ENCODE results near the gene MED29.

Gene MED29

DNA sequence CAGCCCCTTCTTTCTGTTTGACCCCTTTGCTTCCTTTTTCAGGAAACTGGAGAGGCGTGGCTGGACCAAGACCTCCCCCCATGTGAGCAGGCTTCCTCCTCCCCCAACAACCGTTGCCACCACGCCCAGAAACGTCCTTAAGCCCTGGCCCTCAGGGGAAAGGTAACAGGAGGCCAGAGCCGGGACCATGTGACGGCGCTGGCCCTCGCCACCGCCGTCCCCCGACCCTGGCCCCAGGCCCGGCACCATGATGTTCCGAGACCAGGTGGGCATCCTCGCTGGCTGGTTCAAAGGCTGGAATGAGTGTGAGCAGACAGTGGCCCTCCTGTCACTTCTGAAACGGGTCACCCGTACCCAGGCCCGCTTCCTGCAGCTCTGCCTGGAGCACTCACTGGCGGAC is 34.5 kb upstream of the MED29 start:
- in situ Hi-C loops (cut with MboI; ENCODE audit: low pct_unique_long_range_greater_than_20kb, low sequenced_read_pairs, unreplicated experiment), result no loop called here
- DNase-seq (ENCODE audit: low spot score), result no peak
- TF ChIP-seq, protein P1, sequence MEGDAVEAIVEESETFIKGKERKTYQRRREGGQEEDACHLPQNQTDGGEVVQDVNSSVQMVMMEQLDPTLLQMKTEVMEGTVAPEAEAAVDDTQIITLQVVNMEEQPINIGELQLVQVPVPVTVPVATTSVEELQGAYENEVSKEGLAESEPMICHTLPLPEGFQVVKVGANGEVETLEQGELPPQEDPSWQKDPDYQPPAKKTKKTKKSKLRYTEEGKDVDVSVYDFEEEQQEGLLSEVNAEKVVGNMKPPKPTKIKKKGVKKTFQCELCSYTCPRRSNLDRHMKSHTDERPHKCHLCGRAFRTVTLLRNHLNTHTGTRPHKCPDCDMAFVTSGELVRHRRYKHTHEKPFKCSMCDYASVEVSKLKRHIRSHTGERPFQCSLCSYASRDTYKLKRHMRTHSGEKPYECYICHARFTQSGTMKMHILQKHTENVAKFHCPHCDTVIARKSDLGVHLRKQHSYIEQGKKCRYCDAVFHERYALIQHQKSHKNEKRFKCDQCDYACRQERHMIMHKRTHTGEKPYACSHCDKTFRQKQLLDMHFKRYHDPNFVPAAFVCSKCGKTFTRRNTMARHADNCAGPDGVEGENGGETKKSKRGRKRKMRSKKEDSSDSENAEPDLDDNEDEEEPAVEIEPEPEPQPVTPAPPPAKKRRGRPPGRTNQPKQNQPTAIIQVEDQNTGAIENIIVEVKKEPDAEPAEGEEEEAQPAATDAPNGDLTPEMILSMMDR (IDR thresholded peaks at IDR 0.05; ENCODE audit: extremely low read depth, insufficient read depth, missing control alignments), result no peak

DNA sequence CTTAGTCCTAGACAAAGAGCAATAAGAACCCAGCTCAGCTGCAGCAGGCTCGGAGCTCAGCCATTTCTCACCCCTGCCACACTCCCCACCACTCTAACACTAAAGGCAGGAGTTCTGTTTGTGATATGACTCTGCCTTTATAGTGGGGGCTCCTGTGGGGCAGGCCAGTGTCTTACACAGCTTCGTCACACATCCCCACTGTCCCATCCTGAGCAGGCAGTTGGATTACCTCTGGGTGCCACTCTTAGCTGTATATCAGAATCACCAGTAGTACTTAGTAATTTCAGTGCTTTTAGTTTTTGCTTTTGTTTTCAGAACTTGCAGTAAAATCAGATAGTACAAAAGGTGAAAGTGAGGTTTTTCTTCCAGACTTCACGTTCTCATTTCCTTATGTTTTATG is 32.2 kb upstream of the MED29 start:
- in situ Hi-C loops (cut with MboI; ENCODE audit: low pct_unique_long_range_greater_than_20kb, low sequenced_read_pairs, unreplicated experiment), result no loop called here
- TF ChIP-seq, protein P1 (IDR thresholded peaks at IDR 0.05; ENCODE audit: extremely low read depth, insufficient read depth, missing control alignments), result no peak
- no peak for DNase-seq (ENCODE audit: low spot score)

DNA sequence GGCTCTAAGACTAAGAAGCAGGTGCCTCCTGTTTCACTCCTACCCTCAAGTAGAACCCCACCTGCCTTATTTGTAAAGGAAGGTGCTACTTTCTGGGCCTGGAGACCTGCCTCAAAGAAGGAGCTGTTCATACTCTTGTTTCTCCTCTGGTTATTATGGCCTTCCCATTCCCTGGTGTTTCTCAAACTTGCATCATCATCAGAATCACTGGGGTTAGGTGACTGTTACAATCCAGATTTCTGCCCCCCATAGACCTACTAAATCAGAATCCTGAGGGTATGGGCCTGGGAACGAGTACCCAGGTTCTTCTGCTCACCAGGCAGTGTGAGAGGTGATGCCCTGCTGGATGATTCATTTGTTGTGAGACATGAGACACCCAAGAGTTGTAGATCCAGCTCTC is 30.6 kb upstream of the MED29 start:
- TF ChIP-seq, protein P1 (IDR thresholded peaks at IDR 0.05; ENCODE audit: extremely low read depth, insufficient read depth, missing control alignments), result no peak
- in situ Hi-C loops (cut with MboI; ENCODE audit: low pct_unique_long_range_greater_than_20kb, low sequenced_read_pairs, unreplicated experiment), result no loop called here
- DNase-seq (ENCODE audit: low spot score), result no peak

DNA sequence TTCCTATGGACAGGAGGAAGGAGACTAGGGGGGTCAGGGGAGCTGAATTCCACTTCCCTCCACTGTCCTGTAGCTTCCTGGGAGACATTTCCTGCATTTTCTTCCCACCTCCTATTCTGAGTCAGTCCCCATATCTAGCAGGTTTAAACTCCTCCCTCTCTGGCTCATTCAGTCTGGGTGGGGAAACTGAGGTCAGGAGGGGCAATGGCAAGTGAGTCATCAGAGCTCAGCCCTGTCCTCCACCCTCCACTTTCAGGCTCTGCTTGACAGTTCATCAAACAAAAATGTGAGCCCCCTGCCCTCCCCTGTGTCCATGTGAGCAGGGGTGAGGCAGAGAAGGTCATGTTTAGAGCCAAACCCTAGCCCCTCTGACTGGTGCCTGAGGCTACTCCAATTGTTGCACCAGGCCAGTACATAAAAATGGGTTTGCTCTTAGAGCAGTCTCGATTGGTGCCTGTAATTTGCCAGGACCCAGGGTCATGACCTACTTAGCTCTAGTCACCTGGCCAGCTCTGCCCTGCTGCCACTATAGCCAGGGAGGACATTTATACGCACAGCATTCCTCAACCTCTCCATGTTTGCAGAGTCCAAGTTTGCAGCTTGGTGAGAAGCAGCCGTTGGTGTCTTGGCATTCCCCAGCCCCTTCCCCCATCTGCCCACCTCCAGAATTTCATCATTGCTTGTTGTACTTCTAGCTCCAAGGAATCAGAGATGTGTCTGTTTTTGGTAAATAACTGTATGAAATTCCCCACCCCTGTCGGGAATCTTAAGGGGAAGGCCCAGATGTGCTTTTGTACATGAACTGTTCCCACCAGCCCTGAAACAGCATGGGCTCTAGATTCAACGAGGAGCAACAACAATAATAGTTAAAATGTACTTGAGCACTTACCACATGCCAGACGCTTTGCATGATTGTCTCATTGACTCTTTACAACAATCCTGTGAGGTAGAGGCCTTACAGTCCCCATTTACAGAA is 28.2 kb upstream of the MED29 start:
- TF ChIP-seq, protein P1 (IDR thresholded peaks at IDR 0.05; ENCODE audit: extremely low read depth, insufficient read depth, missing control alignments), result no peak
- no peak for DNase-seq (ENCODE audit: low spot score)
- in situ Hi-C loops (cut with MboI; ENCODE audit: low pct_unique_long_range_greater_than_20kb, low sequenced_read_pairs, unreplicated experiment), result no loop called here

DNA sequence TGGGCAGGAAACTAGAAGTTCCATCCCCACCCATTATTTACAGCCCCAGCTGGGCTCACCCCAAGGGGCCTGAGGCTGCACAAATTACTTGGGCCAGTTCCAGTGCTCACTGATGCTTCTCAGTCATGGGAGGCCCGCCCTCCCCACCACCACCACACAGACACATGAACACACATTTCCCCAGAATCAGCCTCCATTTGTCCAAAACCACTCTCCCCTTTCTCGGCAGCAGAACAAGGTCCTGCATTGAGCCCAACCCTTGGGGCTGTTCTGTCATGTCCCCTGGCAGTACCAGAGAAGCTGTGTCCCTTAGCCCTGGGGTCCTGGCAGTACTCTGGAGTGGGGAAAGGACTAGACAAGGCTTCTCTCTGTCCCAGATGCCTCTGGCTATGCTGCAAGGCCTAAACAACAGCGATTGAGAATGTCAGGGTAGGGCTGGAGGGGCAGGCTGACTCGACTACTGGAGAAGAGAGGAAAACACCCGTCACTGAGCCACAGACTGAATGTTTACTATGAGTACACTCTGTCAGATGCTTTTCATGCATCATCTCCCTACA is 27.2 kb upstream of the MED29 start:
- in situ Hi-C loops (cut with MboI; ENCODE audit: low pct_unique_long_range_greater_than_20kb, low sequenced_read_pairs, unreplicated experiment), result no loop called here
- TF ChIP-seq, protein P1 (IDR thresholded peaks at IDR 0.05; ENCODE audit: extremely low read depth, insufficient read depth, missing control alignments), result no peak
- no peak for DNase-seq (ENCODE audit: low spot score)

DNA sequence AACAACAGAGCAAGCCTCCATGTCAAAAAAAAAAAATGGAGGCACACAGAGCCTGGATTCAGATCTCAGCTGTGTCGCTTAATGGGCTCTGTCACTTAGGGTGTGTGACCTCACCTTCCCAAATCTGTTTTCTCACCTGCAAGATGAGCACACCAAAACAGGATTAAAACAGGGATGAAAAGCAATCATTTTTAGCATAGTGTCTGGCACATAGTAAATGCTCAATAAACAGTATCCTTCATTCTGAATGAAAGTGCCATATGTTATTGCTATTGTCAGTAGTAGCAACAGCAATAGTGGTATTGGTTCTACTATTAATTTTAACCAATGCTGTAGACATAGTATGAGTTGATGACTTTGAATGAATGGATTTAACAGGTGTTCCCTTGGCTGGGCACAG is 25.6 kb upstream of the MED29 start:
- no peak for DNase-seq (ENCODE audit: low spot score)
- TF ChIP-seq, protein P1 (IDR thresholded peaks at IDR 0.05; ENCODE audit: extremely low read depth, insufficient read depth, missing control alignments), result no peak
- in situ Hi-C loops (cut with MboI; ENCODE audit: low pct_unique_long_range_greater_than_20kb, low sequenced_read_pairs, unreplicated experiment), result no loop called here

Measured in GM13977 (cell line).